Activated CD4-positive, alpha-beta memory T cell treated with anti-CD3 and anti-CD28 coated beads, Interleukin-2, amount 10 ng/mL, durations not matched to agents 7 days and 5 days (primary cell): ENCODE results near the gene CEP63. TPM values are rescaled to one million over a fixed set of nuclear protein-coding genes. Genes with fewer than 3 reads are reported as not detected.
A peak's percentile ranks its signal among the peaks of the same experiment; 100 is the strongest.
"Not testable (repeated sequence)": the region's sequence is repeated elsewhere in the genome, so short reads cannot be mapped to it uniquely, and the experiment has no call there.

ENCODE experiments used
- CTCF ChIA-PET: fragments of 350-600 bp; sonication (Branson Sonifier 250); formaldehyde crosslinking; loops from one replicate; lab custom pipeline; 2021; ENCODE audit warnings: antibody characterized with exemption, inconsistent platforms; lab: Charles Lee
- POLR2A ChIA-PET: fragments of 350-600 bp; sonication (Branson Sonifier 250); formaldehyde crosslinking; loops from one replicate; lab custom pipeline; 2021; ENCODE audit warnings: antibody characterized with exemption; lab: Charles Lee
- DNase-seq: peaks from one replicate; pipeline ENCODE4 v3.0.0-alpha.2; 2020
- H3K27ac Mint-ChIP-seq: one replicate; pipeline ENCODE4 v1.8.0; 2021; ENCODE audit warnings: mild to moderate bottlenecking, mixed read lengths
- H3K27me3 Mint-ChIP-seq: one replicate; pipeline ENCODE4 v1.8.0; 2021; ENCODE audit warnings: mixed read lengths
- H3K36me3 Mint-ChIP-seq: one replicate; pipeline ENCODE4 v1.8.0; 2021; ENCODE audit warnings: low read depth, mixed read lengths
- H3K4me1 Mint-ChIP-seq: one replicate; pipeline ENCODE4 v1.8.0; 2021; ENCODE audit warnings: mixed read lengths
- H3K4me3 Mint-ChIP-seq: one replicate; pipeline ENCODE4 v1.8.0; 2021; ENCODE audit warnings: mild to moderate bottlenecking, mixed read lengths
- H3K9me3 Mint-ChIP-seq: one replicate; pipeline ENCODE4 v1.8.0; 2021; ENCODE audit warnings: mixed read lengths
- total RNA-seq, 2 experiments: library from RNA; stranded (reverse); gene quantifications; one replicate each; pipeline ENCODE4 v1.2.3, GENCODE V29; 2021

Gene CEP63
- total RNA-seq, 2 experiments from 2014 or later = 22.4 to 24.2 TPM

GRCh38 chr3:134535186-134535970 lies 49.5 kb downstream of the CEP63 start:
- CTCF ChIA-PET = interaction anchor here (1.0 kb wide), 1 partner anchor 10 kb away, joined by 3 read pairs; no protein-coding TSS in a partner anchor
- Mint-ChIP-seq H3K4me1 (no peaks in the 10 kb centered on the region), H3K36me3 (peaks cover 25% of the 10 kb centered on the region), H3K27ac (no peak overlapping the region), H3K4me3 (no peak overlapping the region), H3K27me3 (no peaks in the 10 kb centered on the region), H3K9me3 (no peaks in the 10 kb centered on the region)
- DNase-seq = no peak
- POLR2A ChIA-PET = no interaction called here

DNA sequence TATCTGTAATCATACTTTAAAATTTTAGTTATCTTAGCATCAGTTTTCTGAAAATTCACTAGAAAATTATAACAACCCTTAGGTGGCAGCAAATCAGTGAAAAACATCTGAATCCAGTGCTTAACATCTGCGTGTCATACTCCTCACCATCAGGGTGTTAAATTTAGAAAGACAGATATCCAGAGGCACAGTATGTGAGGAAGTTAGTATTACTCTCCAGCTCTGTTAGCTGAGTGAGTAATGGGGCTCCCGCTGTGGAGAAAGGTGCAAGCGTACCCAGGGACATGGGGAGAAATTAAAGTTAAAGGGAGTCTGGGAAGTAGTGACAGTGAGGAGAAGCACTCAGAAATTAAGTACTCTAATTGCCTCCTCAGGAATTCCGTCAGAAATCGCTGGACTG lies 50.9 kb downstream of the CEP63 start:
- ChIA-PET CTCF (interaction anchor here (1.3 kb wide), 1 partner anchor 20 kb away, joined by 3 read pairs; no protein-coding TSS in a partner anchor), POLR2A (no interaction called here)
- no peaks in the 10 kb centered on the region for H3K27me3 Mint-ChIP-seq
- DNase-seq = no peak
- H3K4me3 Mint-ChIP-seq = no peak overlapping the region
- no peak overlapping the region for H3K27ac Mint-ChIP-seq
- H3K9me3 Mint-ChIP-seq = no peaks in the 10 kb centered on the region
- peaks cover 23% of the 10 kb centered on the region for H3K36me3 Mint-ChIP-seq
- no peaks in the 10 kb centered on the region for H3K4me1 Mint-ChIP-seq

- Mint-ChIP-seq H3K27me3 (no peaks in the 10 kb centered on the region), H3K9me3 (no peaks in the 10 kb centered on the region), H3K36me3 (peaks cover 30% of the 10 kb centered on the region), H3K4me3 (no peak overlapping the region), H3K4me1 (peaks cover 26% of the 10 kb centered on the region), H3K27ac (no peak overlapping the region)
- ChIA-PET POLR2A (interaction anchor here (1.0 kb wide), 1 partner anchor 57 kb away, joined by 6 read pairs; the partner anchor contains the start of genes ANAPC13 and CEP63), CTCF (no interaction called here)
- no peak for DNase-seq
These were observed 56.6 kb downstream of the CEP63 start for GRCh38 chr3:134542287-134542958.

DNA sequence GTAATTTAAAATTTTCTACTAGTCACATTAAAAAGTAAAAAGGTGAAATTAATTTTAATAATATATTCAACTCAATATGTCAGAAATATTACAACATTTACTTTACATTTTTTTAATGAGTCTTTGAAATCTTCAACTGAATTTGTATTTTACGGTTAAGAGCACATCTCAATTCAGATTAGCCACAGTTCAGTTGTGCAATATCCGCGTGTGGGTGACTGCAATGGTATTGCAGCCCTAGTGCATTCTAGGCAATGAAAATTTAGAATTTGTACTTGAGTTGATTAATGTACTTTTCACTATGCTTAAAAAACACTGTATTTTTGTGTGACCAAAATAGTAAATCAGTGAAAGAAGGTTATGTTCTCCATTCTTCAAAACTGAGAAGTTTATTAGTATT lies 57.3 kb downstream of the CEP63 start:
- Mint-ChIP-seq H3K27me3 (no peaks in the 10 kb centered on the region), H3K4me3 (no peak overlapping the region), H3K4me1 (peaks cover 26% of the 10 kb centered on the region), H3K36me3 (peaks cover 29% of the 10 kb centered on the region), H3K9me3 (no peaks in the 10 kb centered on the region), H3K27ac (no peak overlapping the region)
- ChIA-PET CTCF (no interaction called here), POLR2A (no interaction called here)
- DNase-seq = no peak

- CTCF ChIA-PET = no interaction called here
- peaks cover 26% of the 10 kb centered on the region for H3K4me1 Mint-ChIP-seq
These were observed 58.5 kb downstream of the CEP63 start for GRCh38 chr3:134544316-134544715.

GRCh38 chr3:134544783-134545182 lies 58.9 kb downstream of the CEP63 start:
- peaks cover 37% of the 10 kb centered on the region for H3K36me3 Mint-ChIP-seq
- CTCF ChIA-PET, H3K27me3 Mint-ChIP-seq, H3K4me3 Mint-ChIP-seq, H3K9me3 Mint-ChIP-seq, DNase-seq, POLR2A ChIA-PET: not testable (repeated sequence)
- peak overlapping the region; percentile 47 for H3K27ac Mint-ChIP-seq
- peaks cover 26% of the 10 kb centered on the region for H3K4me1 Mint-ChIP-seq

More at GRCh38 chr3:134544316-134544715, 58.5 kb downstream of the CEP63 start:
- DNase-seq = no peak
- Mint-ChIP-seq H3K27ac (peak overlapping the region; percentile 52), H3K4me3 (no peak overlapping the region), H3K36me3 (peaks cover 33% of the 10 kb centered on the region), H3K9me3 (no peaks in the 10 kb centered on the region), H3K27me3 (no peaks in the 10 kb centered on the region)
- POLR2A ChIA-PET = no interaction called here

DNA sequence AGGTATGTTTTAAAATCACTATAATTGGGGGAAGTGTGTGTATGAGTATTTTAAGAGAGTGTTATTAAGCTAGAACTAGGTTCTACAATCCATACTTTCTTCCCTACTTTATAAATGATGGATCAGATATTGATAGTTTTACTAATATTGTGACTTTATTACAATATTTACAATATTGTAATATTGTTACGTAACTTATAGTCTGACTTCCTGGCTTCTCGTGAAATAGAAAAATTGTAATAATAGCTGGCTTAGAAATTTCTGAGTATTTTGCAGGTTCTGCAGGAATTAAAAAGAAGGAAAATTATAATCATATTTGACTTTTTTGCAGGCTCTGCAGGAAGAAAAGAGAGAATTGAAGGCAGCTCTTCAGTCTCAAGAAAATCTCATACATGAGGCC lies 60.0 kb downstream of the CEP63 start:
- DNase-seq = no peak
- Mint-ChIP-seq H3K27me3 (no peaks in the 10 kb centered on the region), H3K27ac (no peak overlapping the region), H3K4me3 (no peak overlapping the region), H3K9me3 (no peaks in the 10 kb centered on the region), H3K4me1 (peaks cover 26% of the 10 kb centered on the region), H3K36me3 (peaks cover 47% of the 10 kb centered on the region)
- ChIA-PET POLR2A (no interaction called here), CTCF (interaction anchor here (0.6 kb wide), 1 partner anchor 240 kb away, joined by 3 read pairs; no protein-coding TSS in a partner anchor)

- CTCF ChIA-PET = no interaction called here
- H3K27me3 Mint-ChIP-seq = no peaks in the 10 kb centered on the region
- H3K27ac Mint-ChIP-seq = no peak overlapping the region
- no peaks in the 10 kb centered on the region for H3K4me1 Mint-ChIP-seq
- POLR2A ChIA-PET = no interaction called here
- no peak overlapping the region for H3K4me3 Mint-ChIP-seq
- peaks cover 51% of the 10 kb centered on the region for H3K36me3 Mint-ChIP-seq
- H3K9me3 Mint-ChIP-seq = no peaks in the 10 kb centered on the region
- no peak for DNase-seq
These were observed 66.9 kb downstream of the CEP63 start for GRCh38 chr3:134552784-134553183.

DNA sequence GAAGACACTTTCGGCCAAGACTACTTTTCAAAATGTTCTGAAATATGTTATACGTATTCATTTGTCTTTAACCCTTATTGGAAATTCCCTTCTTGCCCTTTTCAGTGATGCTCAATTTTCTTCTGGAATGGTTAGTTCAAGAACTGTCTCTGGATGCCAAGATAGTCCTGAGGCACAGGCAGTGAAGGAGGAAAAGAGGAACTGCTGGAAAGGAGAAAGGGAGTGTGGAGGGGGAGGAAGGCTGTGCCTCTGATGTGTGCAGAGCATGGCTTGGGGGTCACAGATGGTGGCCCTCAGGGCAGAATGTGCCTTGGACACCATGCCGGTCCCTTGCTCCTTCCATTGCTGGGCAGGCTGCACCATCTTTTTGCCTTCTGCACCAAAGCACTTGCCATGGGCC lies 73.7 kb downstream of the CEP63 start:
- H3K9me3 Mint-ChIP-seq = no peaks in the 10 kb centered on the region
- no peaks in the 10 kb centered on the region for H3K27me3 Mint-ChIP-seq
- H3K4me3 Mint-ChIP-seq = no peak overlapping the region
- DNase-seq = no peak
- ChIA-PET CTCF (no interaction called here), POLR2A (no interaction called here)
- H3K27ac Mint-ChIP-seq = no peak overlapping the region
- H3K36me3 Mint-ChIP-seq = peaks cover 37% of the 10 kb centered on the region
- H3K4me1 Mint-ChIP-seq = peaks cover 2% of the 10 kb centered on the region

- ChIA-PET CTCF (no interaction called here), POLR2A (no interaction called here)
- no peaks in the 10 kb centered on the region for H3K27me3 Mint-ChIP-seq
- H3K36me3 Mint-ChIP-seq = peaks cover 32% of the 10 kb centered on the region
- no peak overlapping the region for H3K4me3 Mint-ChIP-seq
- H3K4me1 Mint-ChIP-seq = peaks cover 2% of the 10 kb centered on the region
- no peaks in the 10 kb centered on the region for H3K9me3 Mint-ChIP-seq
- no peak overlapping the region for H3K27ac Mint-ChIP-seq
- DNase-seq = no peak
These were observed 76.2 kb downstream of the CEP63 start for GRCh38 chr3:134562055-134562454.

DNA sequence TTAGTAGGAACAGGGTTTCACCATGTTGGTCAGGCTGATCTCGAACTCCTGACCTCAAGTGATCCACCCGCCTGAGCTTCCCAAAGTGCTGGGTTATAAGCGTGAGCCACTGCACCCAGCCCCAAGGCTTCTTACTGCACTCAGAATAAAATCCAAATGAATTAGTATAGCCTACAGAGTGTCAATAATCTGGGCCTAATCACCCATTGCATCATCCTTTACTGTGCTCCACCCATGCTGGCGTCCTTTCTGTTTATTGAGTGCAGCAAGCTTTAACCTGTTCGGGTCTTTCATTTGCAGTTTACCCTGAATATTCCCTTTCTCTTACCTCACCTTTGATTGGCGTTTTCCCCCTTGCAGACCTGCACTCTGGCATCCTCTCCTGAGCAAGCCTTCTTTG lies 77.7 kb downstream of the CEP63 start:
- peaks cover 2% of the 10 kb centered on the region for H3K9me3 Mint-ChIP-seq
- ChIA-PET CTCF (no interaction called here), POLR2A (no interaction called here)
- no peak for DNase-seq
- peaks cover 28% of the 10 kb centered on the region for H3K36me3 Mint-ChIP-seq
- peaks cover 2% of the 10 kb centered on the region for H3K4me1 Mint-ChIP-seq
- H3K27me3 Mint-ChIP-seq = no peaks in the 10 kb centered on the region
- H3K4me3 Mint-ChIP-seq = no peak overlapping the region
- H3K27ac Mint-ChIP-seq = no peak overlapping the region

DNA sequence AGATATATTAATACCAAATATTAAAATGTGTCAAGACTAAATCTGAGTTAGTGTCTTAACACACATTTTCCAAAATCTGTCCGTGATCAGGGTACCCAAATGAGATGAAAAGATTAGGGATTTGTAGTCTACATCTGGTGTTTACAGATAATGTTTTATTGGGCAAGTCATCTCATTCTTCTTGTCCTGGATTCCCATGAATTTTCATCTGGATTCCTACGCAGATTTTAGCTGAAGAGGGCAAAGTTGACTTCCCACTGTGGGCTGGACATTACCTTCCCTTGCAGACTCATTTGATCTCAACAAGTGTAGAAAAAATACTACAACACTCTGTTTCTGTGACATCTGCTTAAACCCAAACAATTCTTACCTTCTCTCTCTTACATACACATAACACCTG lies 79.1 kb downstream of the CEP63 start:
- POLR2A ChIA-PET = no interaction called here
- no peak overlapping the region for H3K4me3 Mint-ChIP-seq
- DNase-seq = no peak
- H3K27me3 Mint-ChIP-seq = no peaks in the 10 kb centered on the region
- no peak overlapping the region for H3K27ac Mint-ChIP-seq
- H3K4me1 Mint-ChIP-seq = peaks cover 2% of the 10 kb centered on the region
- peaks cover 21% of the 10 kb centered on the region for H3K36me3 Mint-ChIP-seq
- CTCF ChIA-PET = no interaction called here
- peaks cover 11% of the 10 kb centered on the region for H3K9me3 Mint-ChIP-seq

GRCh38 chr3:134567605-134568004 lies 81.7 kb downstream of the CEP63 start:
- Mint-ChIP-seq H3K36me3 (peaks cover 17% of the 10 kb centered on the region), H3K27me3 (no peaks in the 10 kb centered on the region), H3K4me3 (no peak overlapping the region), H3K4me1 (peaks cover under 1% of the 10 kb centered on the region), H3K27ac (no peak overlapping the region), H3K9me3 (peaks cover 21% of the 10 kb centered on the region)
- DNase-seq = no peak
- POLR2A ChIA-PET = no interaction called here
- CTCF ChIA-PET = no interaction called here
